WTC11 (cell line): ENCODE results near the gene DNAH17. TPM values are rescaled to one million over a fixed set of nuclear protein-coding genes. Genes with fewer than 3 reads are reported as not detected.

ENCODE experiments used
- ATAC-seq: fragments of 200-7000 bp; cut with Tn5 transposase; 2 replicates; pipeline ENCODE4 v1.10.0; 2021; ENCODE audit warnings: mild to moderate bottlenecking, moderate library complexity
- CTCF ChIA-PET: fragments of 300-600 bp; sonication (Branson Sonifier 250); formaldehyde crosslinking; loops from one replicate; lab custom pipeline; 2021; ENCODE audit warnings: antibody characterized with exemption; lab: Charles Lee
- POLR2A ChIA-PET: fragments of 350-600 bp; sonication (Branson Sonifier 250); formaldehyde crosslinking; loops from one replicate; lab custom pipeline; 2021; ENCODE audit warnings: antibody characterized with exemption; lab: Charles Lee
- DNase-seq: peaks from one replicate; pipeline ENCODE4 v3.0.0; 2021; ENCODE audit warnings: low spot score
- H3K27ac Mint-ChIP-seq: 2 replicates; pipeline ENCODE4 v1.8.0; 2021; ENCODE audit warnings: mixed read lengths
- H3K27me3 Mint-ChIP-seq: 2 replicates; pipeline ENCODE4 v1.8.0; 2021; ENCODE audit warnings: low read depth, mild to moderate bottlenecking, moderate library complexity, mixed read lengths
- H3K36me3 Mint-ChIP-seq: 2 replicates; pipeline ENCODE4 v1.8.0; 2021; ENCODE audit warnings: mixed read lengths
- H3K4me1 Mint-ChIP-seq: 2 replicates; pipeline ENCODE4 v1.8.0; 2022; ENCODE audit warnings: mixed read lengths
- H3K4me3 Mint-ChIP-seq: 2 replicates; pipeline ENCODE4 v1.8.0; 2021; ENCODE audit warnings: mild to moderate bottlenecking, moderate library complexity, mixed read lengths
- H3K9me3 Mint-ChIP-seq: 2 replicates; pipeline ENCODE4 v1.8.0; 2021; ENCODE audit warnings: mixed read lengths
- ESRRA ChIP-seq: sonication (generic); formaldehyde crosslinking; IDR thresholded peaks from 2 replicates; pipeline ENCODE4 v1.8.1; 2022; ENCODE audit warnings: mild to moderate bottlenecking, missing genetic modification reagents, borderline replicate concordance
- FOXK1 ChIP-seq: sonication (generic); formaldehyde crosslinking; IDR thresholded peaks from 2 replicates; pipeline ENCODE4 v1.8.0; 2022; ENCODE audit warnings: mild to moderate bottlenecking, moderate library complexity, missing genetic modification reagents
- GRHL2 ChIP-seq: fragments of 250-450 bp; sonication (Bioruptor Pico); IDR thresholded peaks from 2 replicates; pipeline ENCODE4 v1.8.0; 2022; ENCODE audit warnings: mild to moderate bottlenecking, moderate library complexity; ENCODE audit not compliant: insufficient replicate concordance, severe bottlenecking
- RELA ChIP-seq: sonication (generic); formaldehyde crosslinking; IDR thresholded peaks from 2 replicates; pipeline ENCODE4 v1.8.1; 2022; ENCODE audit warnings: missing genetic modification reagents, mild to moderate bottlenecking, borderline replicate concordance
- RORB ChIP-seq: fragments of 250-450 bp; sonication (Bioruptor Pico); IDR thresholded peaks from 2 replicates; pipeline ENCODE4 v1.9.0; 2021; ENCODE audit warnings: mild to moderate bottlenecking
- TEAD4 ChIP-seq: sonication (generic); formaldehyde crosslinking; IDR thresholded peaks from 2 replicates; pipeline ENCODE4 v1.8.0; 2022; ENCODE audit warnings: mild to moderate bottlenecking, missing genetic modification reagents
- ZNF317 ChIP-seq: sonication (generic); formaldehyde crosslinking; IDR thresholded peaks from 2 replicates; pipeline ENCODE4 v1.8.1; 2023; ENCODE audit warnings: low read depth, mild to moderate bottlenecking, moderate library complexity, missing genetic modification reagents, borderline replicate concordance
- ZNF671 ChIP-seq: fragments of 250-450 bp; sonication (Bioruptor Pico); IDR thresholded peaks from 2 replicates; pipeline ENCODE4 v1.8.0; 2021; ENCODE audit warnings: mild to moderate bottlenecking
- total RNA-seq: library from RNA; stranded (reverse); gene quantifications from 3 replicates; pipeline ENCODE4 v1.2.3, GENCODE V29; 2021
- TF ChIP-seq, protein P1 (sequence below): sonication (generic); formaldehyde crosslinking; IDR thresholded peaks from 2 replicates; pipeline ENCODE4 v1.8.0; 2023; ENCODE audit warnings: missing genetic modification reagents
- TF ChIP-seq, protein P2 (sequence below): sonication (generic); formaldehyde crosslinking; IDR thresholded peaks from 2 replicates; pipeline ENCODE4 v1.8.0; 2022; ENCODE audit warnings: mild to moderate bottlenecking, missing genetic modification reagents
- TF ChIP-seq, protein P3 (sequence below): fragments of 250-450 bp; sonication (Bioruptor Pico); IDR thresholded peaks from 2 replicates; pipeline ENCODE4 v1.9.0; 2021; ENCODE audit warnings: mild to moderate bottlenecking, borderline replicate concordance

DNAH17 gene
- total RNA-seq, 1 experiment from 2014 or later: 0.87 TPM

DNA sequence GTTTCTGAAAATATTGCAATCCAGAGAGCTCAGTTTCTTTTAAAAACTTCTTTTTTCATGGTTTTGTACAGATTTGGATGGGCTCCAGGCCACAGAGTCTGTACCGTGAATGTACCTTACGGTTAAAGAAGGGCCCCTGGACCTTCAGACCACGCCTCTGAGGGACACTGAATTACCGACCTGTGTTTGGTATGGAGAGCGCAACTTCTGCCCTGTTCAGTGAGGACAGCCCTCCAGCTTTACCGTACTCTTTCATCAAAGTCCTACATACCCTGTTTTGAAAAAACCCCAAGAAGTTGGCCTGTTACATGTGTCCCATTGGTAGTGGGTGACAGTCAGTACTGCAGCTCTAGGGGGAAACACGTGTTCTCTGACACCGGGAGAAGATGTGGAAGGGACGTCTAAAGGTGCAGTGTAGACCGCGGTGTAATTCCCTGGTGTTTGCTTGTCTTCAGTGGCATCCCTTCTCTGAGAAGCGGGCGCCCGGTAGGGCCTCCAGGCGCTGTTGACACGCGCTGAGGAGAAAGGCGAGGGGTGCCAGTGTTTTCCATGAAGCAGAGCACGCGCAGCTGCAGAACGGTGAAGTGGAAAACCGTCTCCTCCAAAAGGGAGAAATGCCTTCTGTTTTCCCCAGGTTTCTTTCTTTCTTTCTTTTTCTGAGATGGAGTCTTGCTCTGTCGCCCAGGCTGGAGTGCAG, 192.6 kb downstream of the DNAH17 start:
- no peak for ATAC-seq
- H3K27me3 Mint-ChIP-seq: no peaks in the 10 kb centered on the region
- no peaks in the 10 kb centered on the region for H3K9me3 Mint-ChIP-seq
- H3K36me3 Mint-ChIP-seq: peaks cover 2% of the 10 kb centered on the region
- ChIA-PET CTCF (interaction anchor here (0.7 to 1.9 kb wide), 2 partner anchors 24 to 68 kb away, joined by 3 to 7 read pairs; no protein-coding TSS in a partner anchor), POLR2A (interaction anchor here (0.6 to 0.8 kb wide), 2 partner anchors 13 to 15 kb away, joined by 4 read pairs; no protein-coding TSS in a partner anchor)
- no peak overlapping the region for H3K4me3 Mint-ChIP-seq
- H3K4me1 Mint-ChIP-seq: peaks cover 78% of the 10 kb centered on the region
- peak overlapping the region; percentile 96 for H3K27ac Mint-ChIP-seq
- TF ChIP-seq ZNF671 (CRISPR knock-in tag): no peak
- TF ChIP-seq, protein P1, sequence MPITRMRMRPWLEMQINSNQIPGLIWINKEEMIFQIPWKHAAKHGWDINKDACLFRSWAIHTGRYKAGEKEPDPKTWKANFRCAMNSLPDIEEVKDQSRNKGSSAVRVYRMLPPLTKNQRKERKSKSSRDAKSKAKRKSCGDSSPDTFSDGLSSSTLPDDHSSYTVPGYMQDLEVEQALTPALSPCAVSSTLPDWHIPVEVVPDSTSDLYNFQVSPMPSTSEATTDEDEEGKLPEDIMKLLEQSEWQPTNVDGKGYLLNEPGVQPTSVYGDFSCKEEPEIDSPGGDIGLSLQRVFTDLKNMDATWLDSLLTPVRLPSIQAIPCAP (CRISPR knock-in tag): no peak
- no peak for DNase-seq

DNA sequence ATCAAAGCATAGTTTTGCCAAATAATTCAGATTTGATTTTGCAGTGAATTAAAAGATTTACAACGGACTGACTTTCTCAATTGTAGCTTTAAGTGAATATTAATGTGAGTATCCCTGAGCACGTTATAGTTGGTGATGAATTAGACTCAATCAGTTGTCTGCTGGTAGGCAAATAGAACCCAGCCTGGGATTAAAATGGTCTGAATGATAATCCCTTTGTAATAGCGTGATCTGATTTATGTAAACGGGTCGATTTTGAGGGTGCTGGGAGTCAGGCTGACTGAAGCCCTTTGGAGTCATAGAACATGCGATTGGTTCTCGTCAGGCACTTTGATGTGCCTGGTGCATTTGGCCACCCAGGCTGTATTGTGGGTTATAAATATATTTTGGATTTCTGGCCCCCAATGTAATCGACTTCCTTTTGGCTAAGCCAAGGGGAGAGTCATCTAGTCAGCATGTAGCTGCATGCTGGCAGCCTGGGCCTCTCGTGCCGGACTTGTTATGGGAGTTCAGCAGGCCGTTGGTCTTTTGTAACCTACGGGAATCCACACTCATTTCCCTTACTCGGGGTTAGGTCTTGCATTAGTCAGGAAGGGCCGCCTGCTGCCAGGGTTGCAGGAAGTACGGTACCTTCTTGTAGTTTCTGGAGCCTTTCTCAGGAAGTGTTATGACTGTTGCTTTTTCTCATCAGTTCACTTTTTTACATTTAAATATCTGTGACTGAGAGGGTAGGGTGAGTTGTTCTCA, 193.3 kb downstream of the DNAH17 start:
- DNase-seq: no peak
- no peaks in the 10 kb centered on the region for H3K9me3 Mint-ChIP-seq
- POLR2A ChIA-PET: interaction anchor here (0.8 kb wide), 1 partner anchor 14 kb away, joined by 4 read pairs; no protein-coding TSS in a partner anchor
- H3K4me1 Mint-ChIP-seq: peaks cover 80% of the 10 kb centered on the region
- TF ChIP-seq RORB (no peak), GRHL2 (CRISPR knock-in tag) (no peak), ZNF317 (CRISPR knock-in tag) (no peak)
- TF ChIP-seq, protein P2, sequence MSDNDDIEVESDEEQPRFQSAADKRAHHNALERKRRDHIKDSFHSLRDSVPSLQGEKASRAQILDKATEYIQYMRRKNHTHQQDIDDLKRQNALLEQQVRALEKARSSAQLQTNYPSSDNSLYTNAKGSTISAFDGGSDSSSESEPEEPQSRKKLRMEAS (CRISPR knock-in tag): no peak
- TF ChIP-seq, all 79 proteins: peak for 0
- peak; percentile 9; the same call in 1 of the 2 replicates for ATAC-seq
- Mint-ChIP-seq H3K36me3 (peaks cover 2% of the 10 kb centered on the region), H3K27ac (peak overlapping the region; percentile 82), H3K4me3 (no peak overlapping the region), H3K27me3 (no peaks in the 10 kb centered on the region)
- CTCF ChIA-PET: interaction anchor here (0.7 to 3.1 kb wide), 5 partner anchors 17 to 133 kb away, joined by 3 to 18 read pairs (median 3); no protein-coding TSS in a partner anchor

DNA sequence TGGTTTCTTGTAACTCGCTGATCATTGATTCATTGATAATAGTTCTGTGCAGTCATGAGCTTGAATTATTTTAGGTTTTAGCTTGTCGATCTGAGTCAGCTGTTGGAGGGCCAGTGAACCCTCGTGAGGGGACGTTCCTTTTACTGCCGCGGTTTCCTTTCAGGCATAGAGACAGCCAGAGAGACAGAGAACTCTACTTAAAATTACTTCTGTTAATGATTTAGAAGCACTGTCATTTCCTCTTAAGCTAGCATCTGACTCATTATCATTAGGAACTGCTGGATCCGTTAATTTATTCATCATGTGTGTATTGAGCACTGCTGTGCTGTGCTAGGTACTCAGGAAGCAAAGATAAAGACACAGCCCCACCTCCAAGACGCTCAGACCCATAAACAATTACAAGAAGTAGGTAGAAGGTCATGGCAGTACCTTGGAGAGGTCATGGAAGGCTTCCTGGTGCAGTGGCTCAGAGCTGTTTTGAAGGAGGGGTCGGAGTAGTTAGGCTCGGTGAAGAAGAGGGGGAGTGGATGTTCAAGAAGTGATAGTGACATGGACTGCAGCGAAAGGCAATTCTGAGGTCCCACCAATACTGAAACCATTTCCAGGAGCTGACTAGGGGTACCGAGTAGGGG, 195.5 kb downstream of the DNAH17 start:
- Mint-ChIP-seq H3K9me3 (no peaks in the 10 kb centered on the region), H3K4me3 (peak overlapping the region; percentile 34)
- CTCF ChIA-PET: interaction anchor here (0.7 to 3.1 kb wide), 5 partner anchors 10 to 39 kb away, joined by 3 to 18 read pairs (median 5); no protein-coding TSS in a partner anchor
- DNase-seq: no peak
- TF ChIP-seq ESRRA: no peak
- no peak for TF ChIP-seq TEAD4 (CRISPR knock-in tag)
- TF ChIP-seq RELA (CRISPR knock-in tag): no peak
- TF ChIP-seq FOXK1: 0 out of 2 replicates have a peak, but pooled peaks have one; percentile 27
- TF ChIP-seq, protein P3, sequence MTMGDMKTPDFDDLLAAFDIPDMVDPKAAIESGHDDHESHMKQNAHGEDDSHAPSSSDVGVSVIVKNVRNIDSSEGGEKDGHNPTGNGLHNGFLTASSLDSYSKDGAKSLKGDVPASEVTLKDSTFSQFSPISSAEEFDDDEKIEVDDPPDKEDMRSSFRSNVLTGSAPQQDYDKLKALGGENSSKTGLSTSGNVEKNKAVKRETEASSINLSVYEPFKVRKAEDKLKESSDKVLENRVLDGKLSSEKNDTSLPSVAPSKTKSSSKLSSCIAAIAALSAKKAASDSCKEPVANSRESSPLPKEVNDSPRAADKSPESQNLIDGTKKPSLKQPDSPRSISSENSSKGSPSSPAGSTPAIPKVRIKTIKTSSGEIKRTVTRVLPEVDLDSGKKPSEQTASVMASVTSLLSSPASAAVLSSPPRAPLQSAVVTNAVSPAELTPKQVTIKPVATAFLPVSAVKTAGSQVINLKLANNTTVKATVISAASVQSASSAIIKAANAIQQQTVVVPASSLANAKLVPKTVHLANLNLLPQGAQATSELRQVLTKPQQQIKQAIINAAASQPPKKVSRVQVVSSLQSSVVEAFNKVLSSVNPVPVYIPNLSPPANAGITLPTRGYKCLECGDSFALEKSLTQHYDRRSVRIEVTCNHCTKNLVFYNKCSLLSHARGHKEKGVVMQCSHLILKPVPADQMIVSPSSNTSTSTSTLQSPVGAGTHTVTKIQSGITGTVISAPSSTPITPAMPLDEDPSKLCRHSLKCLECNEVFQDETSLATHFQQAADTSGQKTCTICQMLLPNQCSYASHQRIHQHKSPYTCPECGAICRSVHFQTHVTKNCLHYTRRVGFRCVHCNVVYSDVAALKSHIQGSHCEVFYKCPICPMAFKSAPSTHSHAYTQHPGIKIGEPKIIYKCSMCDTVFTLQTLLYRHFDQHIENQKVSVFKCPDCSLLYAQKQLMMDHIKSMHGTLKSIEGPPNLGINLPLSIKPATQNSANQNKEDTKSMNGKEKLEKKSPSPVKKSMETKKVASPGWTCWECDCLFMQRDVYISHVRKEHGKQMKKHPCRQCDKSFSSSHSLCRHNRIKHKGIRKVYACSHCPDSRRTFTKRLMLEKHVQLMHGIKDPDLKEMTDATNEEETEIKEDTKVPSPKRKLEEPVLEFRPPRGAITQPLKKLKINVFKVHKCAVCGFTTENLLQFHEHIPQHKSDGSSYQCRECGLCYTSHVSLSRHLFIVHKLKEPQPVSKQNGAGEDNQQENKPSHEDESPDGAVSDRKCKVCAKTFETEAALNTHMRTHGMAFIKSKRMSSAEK (CRISPR knock-in tag): no peak
- TF ChIP-seq, all 79 proteins: peak for 1
- peaks cover 69% of the 10 kb centered on the region for H3K4me1 Mint-ChIP-seq
- H3K36me3 Mint-ChIP-seq: peaks cover 2% of the 10 kb centered on the region
- peak; percentile 76 for ATAC-seq
- peak overlapping the region; percentile 92 for H3K27ac Mint-ChIP-seq
- POLR2A ChIA-PET: no interaction called here
- no peaks in the 10 kb centered on the region for H3K27me3 Mint-ChIP-seq
